H9 (cell line): Measurements from ENCODE around the gene CACNA1D. TPM values are rescaled to one million over a fixed set of nuclear protein-coding genes. Genes with fewer than 3 reads are reported as not detected.

ENCODE experiments used
- DNase-seq: peaks from one replicate; pipeline ENCODE4 v3.0.0-alpha.2; 2017
- H2AFZ ChIP-seq: one replicate; pipeline ENCODE4 v1.6.1; 2013; ENCODE audit warnings: mild to moderate bottlenecking, low read length, control low read depth, moderate library complexity
- H2AK5ac ChIP-seq: 2 replicates; pipeline ENCODE4 v1.6.1; 2013; ENCODE audit warnings: low read length, control low read depth, mixed read lengths; ENCODE audit not compliant: insufficient read length
- H2BK120ac ChIP-seq: one replicate; pipeline ENCODE4 v1.6.1; 2013; ENCODE audit warnings: low read depth, mild to moderate bottlenecking, low read length, control low read depth, inconsistent platforms; ENCODE audit not compliant: poor library complexity, severe bottlenecking
- H2BK12ac ChIP-seq: 2 replicates; pipeline ENCODE4 v1.6.1; 2013; ENCODE audit warnings: low read length, control low read depth, mixed read lengths, low read depth; ENCODE audit not compliant: insufficient read length
- H2BK15ac ChIP-seq: 2 replicates; pipeline ENCODE4 v1.6.1; 2013; ENCODE audit warnings: low read depth, low read length, control low read depth
- H2BK20ac ChIP-seq: one replicate; pipeline ENCODE4 v1.6.1; 2013; ENCODE audit warnings: low read depth, mild to moderate bottlenecking, low read length, control low read depth, inconsistent platforms; ENCODE audit not compliant: poor library complexity, severe bottlenecking
- H2BK5ac ChIP-seq: 2 replicates; pipeline ENCODE4 v1.6.1; 2013; ENCODE audit warnings: low read length, control low read depth, mixed read lengths; ENCODE audit not compliant: insufficient read length
- H3K14ac ChIP-seq: 2 replicates; pipeline ENCODE4 v1.6.1; 2013; ENCODE audit warnings: low read length, control low read depth; ENCODE audit not compliant: insufficient read depth
- H3K18ac ChIP-seq: 2 replicates; pipeline ENCODE4 v1.6.1; 2013; ENCODE audit warnings: low read depth, mild to moderate bottlenecking, mixed read lengths, low read length, control low read depth; ENCODE audit not compliant: insufficient read length
- H3K23ac ChIP-seq: 2 replicates; pipeline ENCODE4 v1.6.1; 2013; ENCODE audit warnings: low read length, control low read depth, mixed read lengths, low read depth; ENCODE audit not compliant: insufficient read length
- H3K23me2 ChIP-seq: 2 replicates; pipeline ENCODE4 v1.6.1; 2013; ENCODE audit warnings: low read depth, mild to moderate bottlenecking, mixed read lengths, low read length, control low read depth; ENCODE audit not compliant: insufficient read length, poor library complexity, severe bottlenecking
- H3K27ac ChIP-seq: 2 replicates; pipeline ENCODE4 v1.5.1; 2013; ENCODE audit warnings: low read length, control low read depth, mixed read lengths, low read depth; ENCODE audit not compliant: insufficient read length
- H3K27me3 ChIP-seq: 2 replicates; pipeline ENCODE4 v1.6.1; 2013; ENCODE audit warnings: low read length, control low read depth, inconsistent platforms; ENCODE audit not compliant: insufficient read depth
- H3K4ac ChIP-seq: 2 replicates; pipeline ENCODE4 v1.6.1; 2013; ENCODE audit warnings: low read depth, mild to moderate bottlenecking, control low read depth, inconsistent platforms, low read length, moderate library complexity
- H3K4me1 ChIP-seq: 2 replicates; pipeline ENCODE4 v1.6.1; 2013; ENCODE audit warnings: low read length, control low read depth, inconsistent platforms; ENCODE audit not compliant: insufficient read depth
- H3K4me2 ChIP-seq: 2 replicates; pipeline ENCODE4 v1.6.1; 2013; ENCODE audit warnings: low read length, control low read depth, mixed read lengths; ENCODE audit not compliant: insufficient read length, insufficient read depth
- H3K56ac ChIP-seq: 2 replicates; pipeline ENCODE4 v1.6.1; 2013; ENCODE audit warnings: low read depth, mild to moderate bottlenecking, mixed read lengths, low read length, control low read depth; ENCODE audit not compliant: insufficient read length
- H3K79me1 ChIP-seq: 2 replicates; pipeline ENCODE4 v1.6.1; 2013; ENCODE audit warnings: low read depth, mild to moderate bottlenecking, moderate library complexity, low read length, control low read depth, inconsistent platforms; ENCODE audit not compliant: insufficient read depth, poor library complexity, severe bottlenecking
- H3K79me2 ChIP-seq: 2 replicates; pipeline ENCODE4 v1.6.1; 2013; ENCODE audit warnings: low read length, control low read depth, inconsistent platforms; ENCODE audit not compliant: insufficient read depth
- H3K9ac ChIP-seq: 2 replicates; pipeline ENCODE4 v1.6.1; 2013; ENCODE audit warnings: low read length, control low read depth, mixed read lengths; ENCODE audit not compliant: insufficient read length; ENCODE audit errors: extremely low read depth
- H3K9me3 ChIP-seq: one replicate; pipeline ENCODE4 v1.6.1; 2013; ENCODE audit warnings: low read depth, low read length, inconsistent platforms; ENCODE audit not compliant: control insufficient read depth
- H3T11ph ChIP-seq: one replicate; pipeline ENCODE4 v1.6.1; 2013; ENCODE audit warnings: mild to moderate bottlenecking, low read length, control low read depth, inconsistent platforms
- H4K20me1 ChIP-seq: one replicate; pipeline ENCODE4 v1.6.1; 2013; ENCODE audit not compliant: control insufficient read depth, insufficient read length, insufficient read depth
- H4K5ac ChIP-seq: 2 replicates; pipeline ENCODE4 v1.6.1; 2013; ENCODE audit warnings: low read depth, mild to moderate bottlenecking, mixed read lengths, low read length, control low read depth; ENCODE audit not compliant: insufficient read length
- H4K8ac ChIP-seq: replicated peaks from 2 replicates; pipeline ENCODE4 v1.6.1; 2013; ENCODE audit warnings: low read length, control low read depth, mixed read lengths, low read depth; ENCODE audit not compliant: insufficient read length
- H4K91ac ChIP-seq: 2 replicates; pipeline ENCODE4 v1.6.1; 2013; ENCODE audit warnings: low read depth, mild to moderate bottlenecking, moderate library complexity, mixed read lengths, low read length, control low read depth; ENCODE audit not compliant: insufficient read length
- H3K27ac Mint-ChIP-seq, 3 experiments: 2 replicates in 2 of 3; 3 replicates in 1 of 3; pipeline ENCODE4 v1.8.0; 2020 to 2021; ENCODE audit warnings: mixed read lengths in 3 of 3, mild to moderate bottlenecking in 1 of 3, moderate library complexity in 1 of 3
- H3K27me3 Mint-ChIP-seq: 2 replicates; pipeline ENCODE4 v1.8.0; 2021; ENCODE audit warnings: low read depth, mild to moderate bottlenecking, moderate library complexity, mixed read lengths
- H3K36me3 Mint-ChIP-seq, 3 experiments: 2 replicates in 2 of 3; 3 replicates in 1 of 3; pipeline ENCODE4 v1.8.0; 2020 to 2021; ENCODE audit warnings: low read depth in 3 of 3, mixed read lengths in 3 of 3; ENCODE audit not compliant: insufficient read depth in 1 of 3
- H3K4me1 Mint-ChIP-seq, 2 experiments: 2 replicates each; pipeline ENCODE4 v1.8.0; 2020; ENCODE audit warnings: mixed read lengths in 2 of 2
- H3K4me3 Mint-ChIP-seq, 2 experiments: 2 replicates in 1 of 2; 3 replicates in 1 of 2; pipeline ENCODE4 v1.8.0; 2020 to 2021; ENCODE audit warnings: mild to moderate bottlenecking in 2 of 2, mixed read lengths in 2 of 2, moderate library complexity in 1 of 2
- H3K9me3 Mint-ChIP-seq, 2 experiments: 2 replicates in 1 of 2; 3 replicates in 1 of 2; pipeline ENCODE4 v1.8.0; 2020; ENCODE audit warnings: mild to moderate bottlenecking in 2 of 2, mixed read lengths in 2 of 2, moderate library complexity in 1 of 2
- WGBS: extraction: QIAGEN DNeasy Blood & Tissue Kit; methylation state at CpG from one replicate; pipeline ENCODE4 v1.1.7; 2013; ENCODE audit warnings: missing lambda C conversion rate, low lambda C conversion rate, mixed read lengths; ENCODE audit not compliant: insufficient read length; ENCODE audit errors: extremely low coverage; 5-methylcytosine and 5-hydroxymethylcytosine counted together
- total RNA-seq: library from RNA; stranded (reverse); gene quantifications from 2 replicates; pipeline ENCODE4 v1.2.1, GENCODE V29; 2021
- TF ChIP-seq, protein P1 (sequence below): fragments of 200-600 bp; sonication (generic); conservative IDR thresholded peaks from 3 replicates; pipeline ENCODE4 v1.8.0; 2021; ENCODE audit warnings: antibody characterized with exemption, mild to moderate bottlenecking

CACNA1D gene
- total RNA-seq, 1 experiment from 2014 or later, result 3.5 TPM

DNA sequence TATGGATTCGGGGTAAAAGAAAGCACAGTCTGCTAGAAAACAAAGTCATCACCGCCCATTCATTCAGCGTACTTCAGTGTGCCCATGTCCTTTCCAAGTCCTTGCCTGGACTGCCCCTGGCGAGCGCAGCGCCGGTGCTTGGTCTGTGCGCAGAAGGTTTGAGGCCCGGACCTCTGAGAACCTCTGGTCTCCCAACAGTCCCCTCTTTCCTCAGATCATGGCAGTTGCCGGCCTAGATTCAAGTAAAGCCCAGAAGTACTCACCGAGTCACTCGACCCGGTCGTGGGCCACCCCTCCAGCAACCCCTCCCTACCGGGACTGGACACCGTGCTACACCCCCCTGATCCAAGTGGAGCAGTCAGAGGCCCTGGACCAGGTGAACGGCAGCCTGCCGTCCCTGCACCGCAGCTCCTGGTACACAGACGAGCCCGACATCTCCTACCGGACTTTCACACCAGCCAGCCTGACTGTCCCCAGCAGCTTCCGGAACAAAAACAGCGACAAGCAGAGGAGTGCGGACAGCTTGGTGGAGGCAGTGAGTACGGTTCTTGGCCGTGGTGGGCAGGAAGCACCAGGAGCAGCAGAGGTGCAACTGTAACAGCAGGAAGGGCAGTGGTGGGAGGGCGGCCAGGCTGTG lies 315.5 kb downstream of the CACNA1D start:
- Histone ChIP-seq H3K4ac (no peak overlapping the region), H3T11ph (no peak overlapping the region), H3K56ac (no peak overlapping the region), H2BK5ac (no peak overlapping the region), H4K8ac (no peak overlapping the region), H2BK15ac (no peak overlapping the region), H2BK120ac (no peak overlapping the region), H3K14ac (no peak overlapping the region), H3K18ac (no peak overlapping the region), H4K5ac (no peak overlapping the region), H2AFZ (no peak overlapping the region), H3K4me2 (no peak overlapping the region), H3K27me3 (no peaks in the 10 kb centered on the region), H3K9ac (no peak overlapping the region), H3K27ac (no peak overlapping the region), H3K23ac (no peak overlapping the region), H4K20me1 (no peaks in the 10 kb centered on the region), H2AK5ac (no peak overlapping the region), H2BK20ac (no peak overlapping the region), H3K79me1 (no peaks in the 10 kb centered on the region), H3K23me2 (no peaks in the 10 kb centered on the region), H4K91ac (no peak overlapping the region), H3K9me3 (no peaks in the 10 kb centered on the region), H3K79me2 (no peaks in the 10 kb centered on the region), H2BK12ac (no peak overlapping the region), H3K4me1 (no peaks in the 10 kb centered on the region; the same call in 1 of the 2 replicates)
- no CpG with 5 or more reads among the region's 28 CpGs for WGBS
- peaks cover 0 to 1% (median 0%) of the 10 kb centered on the region in 3 experiments; a peak in 1 of 7 replicates for H3K36me3 Mint-ChIP-seq
- no peaks in the 10 kb centered on the region; the same call in none of the 2 replicates for H3K27me3 Mint-ChIP-seq
- no peak overlapping the region for H3K4me3 Mint-ChIP-seq
- H3K4me1 Mint-ChIP-seq, result peaks cover 4 to 5% of the 10 kb centered on the region in 2 experiments
- H3K27ac Mint-ChIP-seq, result peak overlapping the region in 1 of 3 experiments; percentile 20; a peak in 2 of 7 replicates
- H3K9me3 Mint-ChIP-seq, result no peaks in the 10 kb centered on the region
- TF ChIP-seq, protein P1, sequence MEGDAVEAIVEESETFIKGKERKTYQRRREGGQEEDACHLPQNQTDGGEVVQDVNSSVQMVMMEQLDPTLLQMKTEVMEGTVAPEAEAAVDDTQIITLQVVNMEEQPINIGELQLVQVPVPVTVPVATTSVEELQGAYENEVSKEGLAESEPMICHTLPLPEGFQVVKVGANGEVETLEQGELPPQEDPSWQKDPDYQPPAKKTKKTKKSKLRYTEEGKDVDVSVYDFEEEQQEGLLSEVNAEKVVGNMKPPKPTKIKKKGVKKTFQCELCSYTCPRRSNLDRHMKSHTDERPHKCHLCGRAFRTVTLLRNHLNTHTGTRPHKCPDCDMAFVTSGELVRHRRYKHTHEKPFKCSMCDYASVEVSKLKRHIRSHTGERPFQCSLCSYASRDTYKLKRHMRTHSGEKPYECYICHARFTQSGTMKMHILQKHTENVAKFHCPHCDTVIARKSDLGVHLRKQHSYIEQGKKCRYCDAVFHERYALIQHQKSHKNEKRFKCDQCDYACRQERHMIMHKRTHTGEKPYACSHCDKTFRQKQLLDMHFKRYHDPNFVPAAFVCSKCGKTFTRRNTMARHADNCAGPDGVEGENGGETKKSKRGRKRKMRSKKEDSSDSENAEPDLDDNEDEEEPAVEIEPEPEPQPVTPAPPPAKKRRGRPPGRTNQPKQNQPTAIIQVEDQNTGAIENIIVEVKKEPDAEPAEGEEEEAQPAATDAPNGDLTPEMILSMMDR, result no peak
- peak; percentile 27 for DNase-seq
